GM19438 (cell line): ENCODE results near the gene OSCP1.
A peak's percentile ranks its signal among the peaks of the same experiment; 100 is the strongest.
"Not testable (repeated sequence)": the region's sequence is repeated elsewhere in the genome, so short reads cannot be mapped to it uniquely, and the experiment has no call there.

Experiments
- ATAC-seq: cut with Tn5 transposase; IDR thresholded peaks from one replicate; pipeline ENCODE4 v1.9.1; 2021; ENCODE audit warnings: low read depth; ENCODE audit not compliant: unreplicated experiment

Gene OSCP1, protein sequence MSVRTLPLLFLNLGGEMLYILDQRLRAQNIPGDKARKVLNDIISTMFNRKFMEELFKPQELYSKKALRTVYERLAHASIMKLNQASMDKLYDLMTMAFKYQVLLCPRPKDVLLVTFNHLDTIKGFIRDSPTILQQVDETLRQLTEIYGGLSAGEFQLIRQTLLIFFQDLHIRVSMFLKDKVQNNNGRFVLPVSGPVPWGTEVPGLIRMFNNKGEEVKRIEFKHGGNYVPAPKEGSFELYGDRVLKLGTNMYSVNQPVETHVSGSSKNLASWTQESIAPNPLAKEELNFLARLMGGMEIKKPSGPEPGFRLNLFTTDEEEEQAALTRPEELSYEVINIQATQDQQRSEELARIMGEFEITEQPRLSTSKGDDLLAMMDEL

DNA sequence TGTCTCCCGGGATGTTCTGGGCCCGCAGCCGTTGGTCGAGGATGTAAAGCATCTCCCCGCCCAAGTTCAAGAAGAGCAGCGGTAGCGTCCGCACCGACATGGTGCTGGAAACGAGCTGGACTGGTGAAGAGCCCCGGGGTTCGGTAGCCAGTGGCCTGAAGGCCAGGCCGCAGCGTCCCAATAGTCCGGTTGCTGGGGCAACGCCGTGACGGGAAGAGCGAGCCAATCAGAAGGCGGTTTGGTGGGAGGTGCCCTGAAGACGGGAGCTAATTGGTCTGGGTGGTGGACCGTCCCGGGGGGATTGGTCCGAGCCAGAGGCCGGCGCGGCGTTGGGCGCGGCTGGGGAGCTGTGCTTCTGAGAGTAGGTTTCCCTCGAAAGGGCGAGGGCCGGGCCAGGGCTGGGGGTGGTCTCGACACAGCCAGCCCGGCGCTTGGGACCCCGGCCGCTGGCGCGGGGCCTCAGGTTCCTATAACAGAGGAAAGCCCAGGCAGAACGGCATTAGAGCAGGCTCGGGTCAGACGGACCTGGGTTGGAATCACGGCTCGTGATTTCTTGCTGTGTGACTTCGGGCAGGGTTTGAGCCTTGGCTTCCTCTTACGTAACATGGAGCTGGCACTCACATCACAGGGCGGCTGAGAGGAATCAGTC, at the start of gene OSCP1:
Gene OSCP1, minus strand, starts transcription at position 182 of the 649 bp plus-strand sequence. Its CDS starts 82 bp downstream, at position 100.
- peak; percentile 98 for ATAC-seq

DNA sequence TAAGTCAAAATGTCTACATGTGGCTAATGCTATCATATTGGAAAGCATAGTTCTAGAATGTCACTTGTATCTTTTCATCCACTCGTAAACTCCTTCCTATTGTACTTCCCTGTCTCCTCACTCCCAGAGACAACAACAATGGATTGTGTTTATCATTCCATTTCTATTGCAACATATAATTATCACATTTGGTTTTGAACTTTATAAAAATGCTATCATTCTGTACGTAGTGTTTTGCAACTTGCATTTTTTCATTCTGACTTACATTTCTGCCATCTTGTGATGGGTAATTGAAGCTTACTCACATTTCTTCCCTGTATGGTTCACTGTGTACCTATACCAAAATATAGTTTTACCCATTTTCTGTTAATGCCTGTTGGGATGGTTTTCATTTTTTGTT, 47.0 kb upstream of the OSCP1 start:
- ATAC-seq, result no peak

DNA sequence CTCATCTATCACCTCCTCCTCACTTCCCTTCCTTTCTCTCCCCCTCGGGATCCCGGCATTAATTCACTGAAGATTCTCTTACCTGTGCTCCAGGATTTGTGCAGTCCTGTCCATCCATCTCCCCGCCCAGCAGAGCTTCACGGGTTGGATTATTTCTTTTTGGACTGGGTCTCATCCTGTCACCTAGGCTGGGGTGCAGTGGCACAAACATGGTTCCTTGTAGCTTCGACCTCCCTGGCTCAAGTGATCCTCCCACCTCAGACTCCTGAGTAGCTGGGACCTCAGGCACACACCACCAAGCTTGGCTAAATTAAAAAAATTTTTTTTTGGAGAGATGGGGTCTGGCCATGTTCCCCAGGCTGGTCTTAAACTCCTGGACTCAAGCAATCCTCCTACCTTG, 44.7 kb upstream of the OSCP1 start:
- no peak for ATAC-seq

DNA sequence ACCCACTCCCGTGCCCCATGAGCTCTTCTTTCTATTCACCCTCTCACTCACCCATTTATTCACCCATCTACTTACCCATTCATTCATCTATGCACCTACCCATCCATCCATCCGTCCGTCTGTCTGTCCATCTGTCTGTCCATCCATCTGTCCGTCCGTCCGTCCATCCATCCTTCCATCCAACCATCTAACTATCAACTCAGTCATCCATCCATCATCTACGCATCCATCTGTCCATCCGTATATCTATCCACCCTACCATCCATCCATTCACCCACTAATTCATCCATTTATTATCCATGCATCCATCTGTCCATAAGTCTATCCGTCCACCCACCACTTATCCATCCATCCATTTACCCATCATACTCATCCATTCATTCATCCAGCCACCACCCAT, 43.3 kb upstream of the OSCP1 start:
- ATAC-seq, result no peak

- no peak for ATAC-seq
Measured at GRCh38 chr1:36492491-36492890, 42.2 kb upstream of the OSCP1 start.

GRCh38 chr1:36489258-36490051, 39.2 kb upstream of the OSCP1 start:
- ATAC-seq, result not testable (repeated sequence)

DNA sequence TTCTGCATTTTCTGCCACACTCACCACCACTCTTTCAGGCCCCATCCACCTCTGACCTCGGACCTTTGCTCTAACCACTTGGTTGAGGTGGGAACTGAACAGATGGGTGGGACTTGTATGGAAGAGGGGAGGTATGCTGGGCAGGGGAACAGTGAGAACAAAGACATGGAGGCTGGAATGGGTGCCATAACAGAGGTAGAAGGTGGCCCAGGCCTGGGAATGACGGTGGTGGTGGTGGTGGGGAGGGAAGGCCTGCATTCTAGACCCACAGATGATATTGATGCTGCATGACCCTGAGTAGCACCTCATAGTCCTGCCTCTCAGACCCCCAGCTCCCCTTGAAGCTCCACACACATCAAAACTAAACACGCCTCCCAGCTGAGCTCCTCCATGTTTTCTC, 37.7 kb upstream of the OSCP1 start:
- ATAC-seq, result no peak

GRCh38 chr1:36487336-36487725, 37.1 kb upstream of the OSCP1 start:
- ATAC-seq, result not testable (repeated sequence)

DNA sequence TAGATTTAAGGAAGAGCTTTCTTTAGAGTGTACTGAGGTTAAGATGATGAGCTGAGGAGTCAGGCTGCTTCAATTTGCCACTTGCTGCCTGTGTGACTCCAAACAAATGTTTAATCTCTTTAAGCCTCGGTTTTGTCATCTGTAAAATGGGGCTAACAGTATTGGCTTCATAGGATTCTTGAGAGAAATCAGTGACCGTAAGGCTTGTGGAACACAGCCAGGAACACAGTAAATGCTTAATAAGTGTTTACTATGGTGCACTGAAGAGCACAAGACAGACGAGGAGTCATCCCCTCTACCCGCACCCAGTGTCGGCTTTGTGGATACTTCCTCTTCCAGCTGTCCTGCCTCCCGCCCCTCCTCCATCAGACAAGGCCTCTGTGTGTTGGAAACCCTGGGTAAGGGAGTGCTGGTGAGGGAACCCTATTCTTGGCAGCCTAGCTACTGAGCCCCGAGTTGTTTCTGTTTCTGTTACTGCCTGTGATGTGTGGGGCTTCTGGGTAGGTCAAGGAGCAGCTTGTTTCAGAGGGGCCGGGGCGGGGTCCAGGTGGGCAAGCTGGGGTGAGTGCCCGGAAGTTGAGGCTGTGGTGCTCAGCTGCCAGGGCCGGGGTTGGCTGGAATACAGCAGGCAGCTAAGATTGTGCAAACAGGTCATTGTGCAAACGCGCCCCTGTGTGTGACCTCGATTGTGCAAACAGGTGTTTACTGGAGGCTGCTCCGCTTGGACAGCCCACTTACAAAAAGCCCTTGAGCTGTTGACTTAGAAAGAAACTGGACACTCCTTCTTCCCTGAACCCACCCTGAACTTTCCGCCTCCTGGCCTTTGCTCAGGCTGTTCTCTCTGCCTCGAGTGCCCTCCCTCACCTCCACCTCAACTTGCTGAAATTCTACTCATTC, 36.4 kb upstream of the OSCP1 start:
- ATAC-seq, result no peak

GRCh38 chr1:36486093-36486438, 35.8 kb upstream of the OSCP1 start:
- ATAC-seq, result no peak

DNA sequence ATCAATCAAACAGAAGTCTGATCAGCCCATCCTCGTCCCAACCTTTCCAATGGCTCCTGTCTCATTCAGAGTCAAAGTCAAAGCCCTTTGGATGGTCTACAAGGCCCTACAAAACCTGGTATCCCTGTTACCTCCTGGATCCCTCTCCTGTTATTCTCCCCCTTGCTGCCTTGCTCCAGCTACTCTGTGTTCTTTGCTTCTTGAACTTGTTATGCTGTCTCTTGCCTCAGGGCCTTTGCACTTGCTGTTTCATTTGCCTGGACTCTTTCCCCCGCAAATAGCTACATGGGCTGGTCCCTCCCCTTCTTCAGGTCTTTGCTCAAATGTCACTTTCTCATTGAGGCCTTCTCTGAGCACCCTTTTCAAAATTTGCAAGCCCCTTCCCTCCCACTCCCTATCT, 33.8 kb upstream of the OSCP1 start:
- no peak for ATAC-seq

DNA sequence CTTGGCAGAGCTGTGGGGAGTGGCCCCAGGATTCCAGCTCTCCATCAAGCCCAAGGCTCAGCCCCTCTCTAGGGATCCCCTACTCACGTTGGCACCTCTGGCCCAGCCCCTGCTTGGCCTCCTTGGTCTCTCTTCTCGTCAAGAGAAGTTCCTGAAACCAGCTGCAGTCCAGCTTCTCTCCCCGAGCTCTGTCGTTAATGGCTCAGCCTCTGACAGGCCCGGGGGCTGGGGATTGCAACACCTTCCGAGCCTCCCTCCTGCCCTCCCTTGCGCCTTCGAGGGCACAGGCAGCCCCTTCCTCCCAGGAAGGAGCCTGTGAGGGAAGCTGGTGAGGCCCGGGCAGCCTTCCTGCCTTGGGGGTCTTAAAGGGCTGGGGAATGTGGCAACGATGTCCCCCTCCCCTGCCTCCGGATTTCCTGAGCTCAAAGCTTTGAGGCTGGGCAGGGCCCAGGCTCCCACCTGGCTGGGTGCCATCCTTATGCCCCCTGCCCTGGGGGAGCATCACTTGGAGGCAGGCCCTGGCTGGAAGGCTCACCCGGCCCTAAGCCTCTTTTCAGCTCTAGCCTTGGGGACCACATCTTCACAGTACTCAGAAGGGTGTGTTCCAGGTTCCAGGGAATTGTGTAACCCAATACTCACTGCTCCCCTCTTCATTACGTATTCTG, 32.6 kb upstream of the OSCP1 start, which contains the start of gene CSF3R:
Gene CSF3R, minus strand, starts transcription at position 190 of the 665 bp plus-strand sequence. CDS start 3,417 bp downstream, outside the sequence.
- ATAC-seq, result no peak

DNA sequence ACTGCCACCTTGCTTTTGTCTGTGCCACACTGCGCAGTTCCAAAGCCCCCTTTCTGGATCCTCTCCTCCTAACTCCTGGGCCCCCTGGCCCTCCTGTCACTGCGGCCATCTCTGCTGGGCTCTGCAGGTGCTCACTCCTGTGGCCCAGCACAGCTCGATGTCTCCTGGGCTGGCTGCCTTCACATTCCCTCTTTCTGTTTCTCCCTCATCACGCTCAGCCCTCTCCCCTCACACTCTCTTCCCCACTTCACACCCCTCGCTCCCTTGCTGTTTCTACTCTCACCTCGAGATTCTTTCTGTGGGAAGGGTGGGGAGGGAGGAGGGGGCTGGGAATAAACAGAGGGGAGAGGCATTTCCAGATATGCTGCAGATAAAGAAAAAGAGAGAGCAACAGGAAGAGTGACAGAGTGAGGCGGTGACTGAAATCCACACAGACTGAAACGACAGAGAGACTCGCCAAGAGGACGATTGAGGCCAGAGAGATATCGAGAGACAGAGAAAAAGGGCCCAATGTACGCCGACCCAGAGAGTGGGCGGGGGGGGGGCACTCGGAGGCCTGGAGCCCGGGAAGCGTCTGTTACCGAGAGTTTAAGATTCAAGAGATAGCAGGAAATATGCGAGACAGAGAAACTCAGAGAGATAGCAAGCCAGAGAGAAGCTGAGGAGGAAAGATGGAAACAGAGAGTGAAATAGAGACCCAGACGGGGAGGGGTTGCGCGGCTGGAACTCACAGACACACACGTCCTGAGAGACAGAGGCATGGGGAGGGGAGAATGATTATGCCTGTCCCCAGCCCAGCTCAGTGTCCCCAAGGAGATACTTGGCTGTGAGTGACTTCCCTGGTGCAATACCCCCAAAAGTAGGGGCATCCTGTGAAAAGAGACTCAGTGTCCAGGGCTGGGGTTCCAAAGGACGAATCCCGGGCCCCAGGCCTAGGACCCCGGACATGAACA, 31.8 kb upstream of the OSCP1 start:
- ATAC-seq, result no peak

- ATAC-seq, result no peak
Measured at GRCh38 chr1:36481091-36481490, 30.8 kb upstream of the OSCP1 start.

GRCh38 chr1:36480161-36480560, 29.9 kb upstream of the OSCP1 start:
- ATAC-seq, result no peak

GRCh38 chr1:36479505-36480051, 29.3 kb upstream of the OSCP1 start:
- no peak for ATAC-seq

- ATAC-seq, result not testable (repeated sequence)
Measured at GRCh38 chr1:36477615-36478014, 27.4 kb upstream of the OSCP1 start.

- no peak for ATAC-seq
Measured at GRCh38 chr1:36476945-36477344, 26.7 kb upstream of the OSCP1 start.
